HG03159 (cell line): ENCODE results near the gene SLC34A1.
"Not testable (repeated sequence)": the region's sequence is repeated elsewhere in the genome, so short reads cannot be mapped to it uniquely, and the experiment has no call there.

ENCODE experiments used
- ATAC-seq: cut with Tn5 transposase; IDR thresholded peaks from one replicate; pipeline ENCODE4 v1.9.1; 2021; ENCODE audit warnings: mild to moderate bottlenecking, moderate library complexity; ENCODE audit not compliant: unreplicated experiment

Gene SLC34A1

DNA sequence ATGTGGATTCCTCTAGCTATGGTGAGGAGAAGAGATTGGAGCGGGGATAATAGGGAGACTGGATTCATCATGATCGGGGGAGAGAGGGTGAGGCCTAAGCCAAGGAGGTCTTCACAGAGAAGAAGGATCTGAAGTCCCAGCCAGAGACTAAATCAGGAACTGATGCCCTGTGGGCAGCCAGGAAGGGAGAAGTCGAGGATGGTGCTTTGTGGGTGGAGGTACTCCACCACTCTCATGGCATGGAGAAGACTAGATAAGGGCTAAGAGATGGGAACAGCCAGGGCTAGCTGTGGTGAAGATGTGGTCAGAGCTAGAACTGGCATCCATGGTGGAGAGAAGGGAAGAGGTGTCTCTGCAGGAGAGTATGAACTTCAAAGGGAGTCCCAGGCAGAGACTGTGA, 29.5 kb upstream of the SLC34A1 start:
- ATAC-seq: no peak

DNA sequence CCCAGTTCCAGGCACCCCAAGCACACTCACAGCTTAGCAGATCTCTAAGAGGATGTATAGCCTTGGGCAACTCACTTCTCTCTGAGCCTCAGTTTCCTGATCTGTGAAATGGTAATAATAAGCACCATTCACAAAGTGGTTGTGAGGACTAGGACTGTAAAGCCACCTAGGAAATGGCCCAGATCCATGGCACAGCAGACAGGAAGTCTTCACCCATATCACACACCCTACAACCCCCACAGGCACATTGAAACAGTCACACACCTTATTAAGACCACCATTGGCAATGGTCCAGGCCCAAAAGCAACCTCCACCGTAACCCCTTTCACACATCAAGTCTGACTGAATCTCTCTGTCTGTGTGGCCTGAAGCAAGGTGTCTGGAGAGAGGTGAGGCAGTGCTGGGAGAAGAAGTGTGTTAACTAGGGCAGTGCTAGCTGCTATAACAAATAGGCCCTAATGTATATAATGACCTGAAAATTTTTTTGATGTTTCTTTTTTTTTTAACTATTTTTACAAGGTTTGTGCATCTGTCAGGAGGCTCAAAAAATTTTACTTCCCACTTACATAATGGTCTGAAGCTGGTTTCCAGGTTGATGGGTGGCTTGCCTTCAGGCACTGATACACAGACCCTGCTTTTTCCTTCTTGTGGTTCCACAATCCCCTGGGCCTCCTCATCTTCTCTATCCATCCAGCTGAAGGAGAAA, 28.9 kb upstream of the SLC34A1 start:
- ATAC-seq: no peak

DNA sequence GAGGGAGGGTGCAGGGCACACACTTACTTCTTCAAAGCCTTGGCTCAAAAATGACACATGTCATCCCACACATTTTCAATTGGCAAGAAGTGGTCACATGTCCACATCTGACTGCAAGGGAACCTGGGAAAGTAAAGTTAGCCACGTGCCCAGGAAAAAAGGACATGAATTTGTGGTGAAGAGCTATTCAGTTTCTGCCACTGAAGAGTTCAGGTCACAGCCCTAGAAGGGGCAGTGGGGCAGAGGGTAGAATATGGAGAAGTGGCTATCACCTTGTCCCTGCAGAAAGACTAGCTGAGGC, 28.4 kb upstream of the SLC34A1 start:
- ATAC-seq: no peak

DNA sequence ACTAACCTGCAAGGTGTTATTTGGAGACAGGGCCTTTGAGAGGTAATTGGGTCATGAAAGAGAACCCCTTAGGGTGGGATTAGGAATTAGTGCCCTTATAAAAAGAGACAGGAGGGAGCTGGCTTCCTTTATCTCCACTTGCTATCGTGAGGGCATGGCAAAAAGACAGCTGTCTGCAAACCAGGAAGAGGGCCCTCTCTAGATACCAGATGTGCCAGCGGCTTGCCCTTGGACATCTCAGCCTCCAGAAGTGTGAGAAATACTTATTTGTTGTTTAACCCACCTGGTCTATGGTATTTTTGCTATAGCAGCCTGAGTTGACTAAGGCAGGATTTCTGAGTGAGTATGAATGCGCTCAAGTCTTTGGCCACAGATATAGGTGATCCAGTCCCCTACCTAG, 27.5 kb upstream of the SLC34A1 start:
- ATAC-seq: no peak

DNA sequence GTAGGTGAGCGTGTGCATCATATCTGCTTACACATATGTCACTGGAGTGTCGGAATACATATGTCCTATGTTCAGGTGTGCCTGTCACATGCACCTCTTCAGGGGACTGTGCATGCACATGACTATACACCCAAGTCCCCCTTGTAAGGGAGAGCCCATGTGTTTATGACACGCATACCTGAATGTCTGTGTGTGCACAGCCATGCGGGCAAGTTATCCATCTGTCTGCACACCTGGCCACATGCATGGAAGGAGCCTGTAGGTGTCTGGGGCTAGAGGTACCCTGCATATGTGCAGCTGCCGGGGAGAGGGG, 27.1 kb upstream of the SLC34A1 start:
- no peak for ATAC-seq

DNA sequence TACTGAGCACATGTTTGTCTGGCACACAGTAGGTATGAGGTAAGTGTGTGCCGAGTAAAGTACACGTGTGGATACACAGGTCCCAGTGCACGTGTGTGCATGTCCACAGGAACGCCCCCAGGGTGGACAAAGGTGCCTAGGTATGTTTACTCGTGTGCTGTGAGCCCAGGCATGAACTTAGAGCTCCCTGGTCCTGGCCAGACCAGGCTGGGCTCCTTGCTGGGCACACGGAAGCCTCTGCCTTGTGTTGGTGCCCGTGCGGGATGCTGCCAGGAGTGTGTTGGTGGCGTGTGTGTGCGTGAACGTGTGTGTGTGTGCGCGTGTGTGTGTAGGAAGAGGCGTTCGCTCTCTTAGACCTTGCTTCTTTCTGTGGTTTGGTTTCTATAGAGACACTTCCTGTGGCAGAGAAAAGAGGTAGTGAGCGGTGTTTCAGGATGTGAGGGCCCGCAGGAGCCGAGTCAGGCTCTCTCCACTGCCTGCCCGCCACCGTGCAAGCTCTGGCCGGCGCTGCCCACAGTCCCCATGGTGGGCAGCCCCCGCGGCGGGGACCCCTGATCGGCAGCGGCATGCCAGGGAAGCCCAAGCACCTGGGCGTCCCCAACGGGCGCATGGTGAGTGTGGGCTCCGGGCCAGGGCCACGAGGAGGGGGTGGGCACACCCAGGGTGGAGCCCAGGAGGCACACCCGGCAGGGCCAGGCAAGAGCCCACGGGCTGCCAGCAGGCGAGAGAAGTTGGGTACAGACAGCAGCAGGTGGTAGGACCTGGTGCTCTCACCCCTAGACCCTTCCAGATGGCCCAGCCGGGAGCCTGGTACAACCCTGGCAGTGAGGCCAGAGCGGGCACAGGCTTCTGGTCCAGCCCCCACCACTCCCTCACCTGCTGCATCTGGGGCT, 26.5 kb upstream of the SLC34A1 start, which contains the start of gene RGS14:
Gene RGS14 (plus strand): TSS at position 466 of the 893 bp plus-strand sequence. CDS start 101 bp downstream, at position 567.
- peak; percentile 85 for ATAC-seq

DNA sequence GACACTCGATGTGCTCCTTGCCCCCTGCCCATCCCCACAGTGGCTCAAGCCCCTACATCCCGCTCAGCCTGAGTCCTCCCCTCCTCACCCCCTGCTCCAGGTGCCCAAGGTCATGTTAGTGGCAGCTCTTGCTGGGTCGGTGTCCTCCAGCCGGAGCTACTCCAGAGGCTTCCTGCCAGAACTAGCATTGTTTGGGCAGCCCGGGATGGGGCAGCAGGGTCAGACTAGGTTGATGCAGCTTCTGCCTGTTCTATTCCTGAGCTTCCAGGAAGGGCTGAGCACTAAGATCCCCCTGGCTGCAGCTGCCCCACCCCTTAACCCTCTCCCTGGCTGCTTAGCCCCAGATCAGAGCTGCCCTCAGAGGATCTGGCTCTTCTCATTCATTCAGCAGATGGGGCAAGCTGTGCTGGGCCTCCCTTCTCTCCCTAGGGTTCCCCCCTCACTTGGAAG, 25.8 kb upstream of the SLC34A1 start:
- ATAC-seq: peak; percentile 4

DNA sequence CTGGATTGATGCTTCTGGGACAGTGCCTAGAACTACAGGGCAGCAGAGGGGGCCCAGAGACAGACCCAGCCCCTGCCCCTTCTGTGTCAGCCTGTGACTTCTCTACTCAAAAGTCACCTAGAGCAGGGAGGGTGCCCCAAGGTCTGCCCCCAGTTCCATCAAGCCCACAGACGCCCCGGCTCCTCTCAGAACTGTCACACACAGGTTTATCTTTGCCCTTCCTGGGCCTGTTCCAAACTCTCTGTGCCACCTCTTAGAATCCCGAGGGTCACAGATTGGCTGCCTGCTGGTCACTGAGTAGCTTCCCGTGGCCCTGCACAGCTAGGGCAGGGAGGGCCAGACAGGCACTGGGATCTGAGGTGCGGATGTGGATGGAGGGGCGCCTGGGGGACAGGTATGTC, 24.8 kb upstream of the SLC34A1 start:
- no peak for ATAC-seq

DNA sequence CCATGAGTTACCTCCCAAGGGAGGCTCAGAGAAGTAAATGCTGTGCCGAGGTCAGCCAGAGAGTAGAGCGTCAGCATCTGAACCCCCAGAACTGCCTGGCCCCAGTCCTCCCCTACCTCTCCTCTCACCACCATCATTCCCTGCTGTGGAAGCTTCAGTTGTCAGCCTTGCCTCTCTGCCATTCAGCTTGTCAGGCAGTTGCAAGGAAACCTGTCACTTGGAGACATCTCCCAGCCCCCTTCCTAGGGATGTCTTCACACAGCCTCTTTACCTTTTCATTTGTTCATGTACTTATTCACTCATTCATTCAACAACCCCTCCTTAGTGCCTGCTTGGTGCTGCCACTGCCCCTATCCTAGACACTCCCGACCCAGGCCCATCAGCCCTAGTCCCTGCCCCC, 24.4 kb upstream of the SLC34A1 start:
- no peak for ATAC-seq

DNA sequence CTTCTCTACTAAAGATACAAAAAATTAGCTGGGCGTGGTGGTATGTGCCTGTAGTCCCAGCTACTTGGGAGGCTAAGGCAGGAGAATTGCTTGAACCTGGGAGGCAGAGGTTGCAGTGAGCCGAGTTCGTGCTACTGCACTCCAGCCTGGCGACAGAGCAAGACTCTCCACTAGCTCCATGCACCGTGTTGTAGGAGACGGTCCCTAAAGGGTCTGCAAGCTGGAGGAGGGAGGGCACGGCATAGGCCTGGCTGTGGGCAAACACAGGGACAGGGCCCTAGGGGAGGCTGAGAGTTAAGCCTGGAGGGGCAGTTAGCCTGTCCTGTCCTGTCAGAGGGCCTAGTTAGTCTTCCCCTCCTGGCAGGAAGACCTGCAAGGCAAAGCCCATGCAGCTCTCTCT, 23.5 kb upstream of the SLC34A1 start:
- ATAC-seq: not testable (repeated sequence)

DNA sequence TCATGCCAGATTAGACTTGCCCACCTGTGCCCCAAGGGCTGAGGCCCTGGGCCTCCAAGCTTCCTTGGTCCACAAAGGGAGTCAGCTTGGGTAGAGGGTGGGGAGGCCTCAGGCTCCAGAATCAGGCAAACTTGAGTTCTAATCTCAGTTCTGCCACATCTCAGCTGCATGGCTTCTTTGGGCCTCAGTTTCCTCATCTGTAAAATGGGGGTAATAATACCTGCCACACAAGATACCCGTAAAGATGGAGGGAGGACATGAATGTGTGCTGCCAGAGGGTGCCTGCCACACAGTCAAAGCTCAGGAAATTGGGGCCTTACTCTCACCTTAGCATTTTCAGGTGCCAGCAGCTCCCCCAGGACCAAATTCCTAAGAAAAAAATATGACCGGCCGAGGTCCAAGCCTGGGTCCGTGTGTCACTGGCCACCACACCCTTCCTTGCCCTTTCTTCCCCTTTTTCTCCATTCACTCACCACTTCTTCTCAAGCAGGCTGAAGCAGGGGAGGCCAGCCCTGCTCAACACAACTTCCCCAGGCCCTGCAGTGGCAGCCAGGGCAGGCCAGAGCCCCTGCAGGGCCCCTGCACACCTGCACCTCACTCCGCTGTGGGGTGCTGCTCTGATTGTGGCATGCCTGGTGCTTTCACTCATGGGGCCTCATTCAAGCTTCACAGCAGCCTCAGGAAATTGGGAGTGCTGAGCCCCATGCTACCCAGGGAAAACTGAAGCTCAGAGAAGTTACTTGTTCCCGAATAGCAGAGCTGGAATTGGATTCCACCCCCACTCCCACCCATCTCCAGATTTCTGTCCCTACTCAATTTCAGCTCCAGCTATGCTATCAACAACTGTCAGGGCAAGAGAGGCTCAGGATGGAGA, 22.6 kb upstream of the SLC34A1 start:
- ATAC-seq: no peak

DNA sequence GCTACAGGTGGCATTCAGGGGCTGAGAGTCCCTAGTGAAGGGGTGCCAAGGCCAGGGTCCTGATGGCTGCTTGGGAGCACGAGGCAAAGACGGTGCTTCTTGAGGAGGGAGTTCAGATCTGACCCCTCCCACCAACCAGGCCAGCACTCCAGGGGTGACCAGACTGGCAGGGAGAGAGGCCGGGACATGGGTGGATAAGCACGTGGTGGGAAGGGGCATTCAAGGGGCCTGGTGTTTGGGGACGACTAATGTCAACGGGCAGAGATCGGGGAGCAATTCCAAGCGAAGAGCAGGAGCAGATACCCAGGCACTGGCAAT, 22.0 kb upstream of the SLC34A1 start:
- ATAC-seq: no peak

DNA sequence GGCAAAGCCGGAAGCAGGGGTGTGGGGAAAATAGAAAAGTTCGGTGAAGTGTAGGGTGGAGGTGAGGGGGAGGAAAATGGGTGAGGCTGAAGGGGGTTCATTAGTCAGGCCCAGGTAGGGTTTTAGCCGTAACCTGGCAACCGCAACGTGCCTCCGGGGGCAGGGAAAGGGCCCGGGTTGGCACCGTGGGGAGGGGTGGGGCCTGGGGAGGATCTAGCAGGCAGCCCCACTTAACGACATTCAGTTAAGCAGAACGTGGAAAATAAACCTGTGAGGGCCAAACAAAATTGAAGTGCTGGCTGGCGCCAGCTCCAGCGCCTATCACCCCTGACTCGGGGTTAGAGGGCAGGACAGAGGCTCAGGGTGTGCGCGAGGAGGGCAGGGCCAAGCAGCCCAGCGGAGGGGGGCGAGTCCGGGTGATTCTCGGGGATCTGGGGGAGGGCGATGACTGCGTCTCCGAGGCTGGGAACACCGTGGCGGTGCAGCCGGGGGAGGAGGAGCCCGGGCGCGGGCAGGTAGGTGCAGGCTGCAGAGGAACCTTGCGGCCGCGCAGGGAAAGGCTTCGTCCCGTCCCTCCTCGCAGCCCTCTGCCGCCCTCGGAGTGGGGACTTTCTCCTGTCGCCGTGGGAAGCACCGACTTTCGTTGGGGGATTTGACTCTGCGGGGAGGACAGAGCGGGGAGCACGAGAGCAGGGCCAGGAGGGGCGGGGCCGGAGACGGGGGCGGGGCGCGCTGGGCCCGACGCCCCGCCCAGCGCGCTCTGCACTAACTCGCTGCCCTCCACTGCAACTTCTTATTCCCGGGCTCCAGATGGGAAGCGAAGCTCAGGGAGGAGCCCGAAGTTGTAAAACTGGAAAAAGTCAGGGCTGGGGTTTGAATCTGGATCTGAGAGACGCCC, 21.4 kb upstream of the SLC34A1 start:
- ATAC-seq: peak; percentile 39

DNA sequence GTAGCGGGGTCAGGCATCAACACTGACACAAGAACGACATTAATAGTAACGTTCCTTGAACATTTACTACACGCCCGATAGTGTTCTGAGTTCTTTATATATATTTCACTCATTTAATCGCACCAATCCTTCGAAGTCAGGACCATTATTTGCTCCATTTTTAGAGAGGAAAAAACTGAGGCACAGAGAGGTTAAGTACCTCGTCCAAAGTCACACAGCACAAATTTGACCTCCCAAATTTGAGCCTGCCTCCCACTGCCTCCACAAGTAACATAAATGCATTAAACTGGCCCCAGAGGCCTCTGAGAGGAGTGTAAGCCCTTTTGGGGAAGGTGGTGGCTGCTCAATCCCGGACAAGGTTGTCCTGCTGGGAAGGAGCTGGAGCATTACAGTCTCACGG, 20.7 kb upstream of the SLC34A1 start:
- no peak for ATAC-seq

DNA sequence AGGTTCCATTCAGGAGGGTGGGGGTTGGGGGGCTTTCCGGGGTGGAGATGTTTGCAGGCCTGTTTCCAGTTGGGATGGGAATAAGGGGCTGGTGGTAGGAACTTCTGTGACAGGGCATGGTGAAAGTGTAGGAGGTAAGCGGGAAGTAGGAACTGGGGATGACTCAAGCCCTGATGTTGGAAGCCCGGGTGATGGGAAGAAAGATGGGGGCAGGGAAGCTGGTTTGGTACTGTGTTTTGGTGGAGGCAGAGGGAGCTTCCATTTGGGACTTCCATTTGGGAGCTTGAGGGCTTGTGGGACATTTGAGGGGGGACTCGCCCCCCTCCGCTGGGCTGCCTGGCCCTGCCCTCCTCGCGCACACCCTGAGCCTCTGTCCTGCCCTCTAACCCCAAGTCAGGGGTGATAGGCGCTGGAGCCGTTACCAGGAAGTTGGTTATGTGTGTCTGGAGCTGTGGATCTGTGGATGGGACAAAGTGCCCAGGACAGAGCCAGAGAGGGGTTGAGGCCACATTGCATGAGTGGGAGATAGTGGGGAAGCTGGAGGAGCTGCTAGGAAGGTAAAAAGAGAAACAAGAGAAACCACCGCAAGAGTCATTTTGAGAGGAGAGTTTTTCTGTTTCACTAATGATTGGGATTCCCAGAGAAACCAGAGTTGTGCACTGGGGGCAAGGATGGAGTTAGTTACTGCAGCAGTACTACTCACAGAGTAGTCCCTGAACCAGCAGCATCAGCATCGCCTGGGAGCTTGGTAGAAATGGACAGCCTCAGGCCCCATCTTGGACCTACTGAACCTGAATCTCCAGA, 19.9 kb upstream of the SLC34A1 start:
- ATAC-seq: no peak

DNA sequence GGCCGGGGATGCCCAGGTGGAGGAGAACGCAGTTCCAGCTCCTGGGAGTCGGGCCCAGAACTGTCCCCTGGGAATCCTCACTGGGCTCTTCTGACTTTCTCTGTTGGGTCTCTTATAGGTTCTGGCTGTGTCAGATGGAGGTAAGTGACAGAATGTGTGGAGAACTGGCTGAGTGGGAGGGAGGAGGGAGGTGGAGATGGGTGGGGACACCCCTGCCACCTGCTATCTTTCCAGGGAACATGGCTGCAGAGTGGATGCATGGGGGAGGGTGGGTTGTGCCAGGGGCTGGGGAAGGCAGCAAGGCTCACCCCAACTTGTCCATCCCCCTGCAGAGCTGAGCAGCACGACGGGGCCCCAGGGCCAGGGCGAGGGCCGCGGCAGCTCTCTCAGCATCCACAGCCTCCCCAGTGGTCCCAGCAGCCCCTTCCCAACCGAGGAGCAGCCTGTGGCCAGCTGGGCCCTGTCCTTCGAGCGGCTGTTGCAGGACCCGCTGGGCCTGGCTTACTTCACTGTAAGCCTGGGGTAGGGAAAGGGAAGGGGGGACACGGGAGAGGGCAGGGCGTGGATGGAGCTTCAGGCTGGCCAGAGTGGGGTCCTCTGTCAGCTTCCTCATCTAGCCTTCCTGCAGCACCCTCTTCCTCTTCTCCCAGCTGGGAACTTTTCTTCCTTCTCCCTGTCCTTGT, 18.2 kb upstream of the SLC34A1 start:
- ATAC-seq: no peak

DNA sequence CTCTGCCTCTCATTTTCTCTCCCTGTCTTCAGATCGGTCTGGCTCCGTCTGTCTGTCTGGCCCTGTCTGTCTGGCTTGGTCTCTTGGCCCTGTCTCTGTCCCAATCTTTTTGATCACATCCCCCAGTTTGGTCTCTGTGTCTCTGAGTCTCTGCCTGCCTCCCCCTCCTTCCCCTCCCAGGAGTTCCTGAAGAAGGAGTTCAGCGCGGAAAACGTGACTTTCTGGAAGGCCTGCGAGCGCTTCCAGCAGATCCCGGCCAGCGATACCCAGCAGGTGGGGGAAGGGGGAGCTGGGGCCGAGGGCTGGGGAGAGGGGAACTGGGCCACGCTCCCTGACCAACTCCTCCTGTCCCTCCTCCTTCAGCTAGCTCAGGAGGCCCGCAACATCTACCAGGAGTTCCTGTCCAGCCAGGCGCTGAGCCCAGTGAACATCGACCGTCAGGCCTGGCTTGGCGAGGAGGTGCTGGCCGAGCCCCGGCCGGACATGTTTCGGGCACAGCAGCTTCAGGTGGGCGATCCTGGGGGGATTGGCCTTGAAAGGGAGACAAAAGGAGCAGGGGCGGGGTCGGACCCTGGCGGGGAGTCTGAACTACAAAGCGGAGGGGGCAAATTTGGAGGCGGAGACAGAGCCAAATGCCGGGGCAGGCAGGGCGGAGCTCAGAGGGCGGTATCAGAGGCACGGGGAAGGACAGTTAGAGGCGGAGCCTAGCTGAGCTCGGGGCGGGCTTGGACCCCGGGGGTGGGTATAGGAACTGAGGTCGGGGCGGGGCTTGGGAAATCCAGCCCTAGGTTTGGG, 17.5 kb upstream of the SLC34A1 start:
- no peak for ATAC-seq

DNA sequence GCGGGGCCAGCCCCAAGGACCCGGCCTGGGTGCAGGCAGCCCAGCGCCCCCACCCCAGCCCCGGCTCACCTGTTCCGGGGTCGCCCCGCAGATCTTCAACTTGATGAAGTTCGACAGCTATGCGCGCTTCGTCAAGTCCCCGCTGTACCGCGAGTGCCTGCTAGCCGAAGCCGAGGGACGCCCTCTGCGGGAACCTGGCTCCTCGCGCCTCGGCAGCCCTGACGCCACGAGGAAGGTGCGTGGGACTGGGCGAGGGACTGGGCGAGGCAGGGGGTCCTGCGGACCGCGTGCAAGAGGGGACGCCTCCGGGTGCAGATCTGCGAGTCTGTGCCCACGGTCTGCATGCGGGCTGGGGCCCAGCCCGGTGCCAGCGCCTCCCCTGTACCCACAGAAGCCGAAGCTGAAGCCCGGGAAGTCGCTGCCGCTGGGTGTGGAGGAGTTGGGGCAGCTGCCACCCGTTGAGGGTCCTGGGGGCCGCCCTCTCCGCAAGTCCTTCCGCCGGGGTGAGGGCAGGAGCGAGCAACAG, 16.8 kb upstream of the SLC34A1 start:
- ATAC-seq: no peak
